Neural cell (in vitro differentiated cells): ENCODE measurements around the gene DCDC1. TPM values are rescaled to one million over a fixed set of nuclear protein-coding genes. Genes with fewer than 3 reads are reported as not detected.

ENCODE experiments used
- H2AFZ ChIP-seq: fragments of 200-600, 300-800 bp; sonication (generic), shearing (Covaris generic); 2 replicates; pipeline ENCODE4 v1.6.0; 2014; ENCODE audit warnings: low read depth, mild to moderate bottlenecking, antibody characterized with exemption, low read length, moderate library complexity
- H3F3A ChIP-seq: fragments of 200-600 bp; shearing (Covaris generic); 2 replicates; pipeline ENCODE4 v1.6.1; 2016; ENCODE audit warnings: mild to moderate bottlenecking, moderate library complexity, mixed read lengths, antibody characterized with exemption, low read length; ENCODE audit not compliant: insufficient read depth, poor library complexity, severe bottlenecking
- H3K27ac ChIP-seq: fragments of 200-600, 300-800 bp; sonication (generic), shearing (Covaris generic); 2 replicates; pipeline ENCODE4 v1.5.1; 2014; ENCODE audit warnings: mild to moderate bottlenecking, low read length, moderate library complexity
- H3K27me3 ChIP-seq: fragments of 300-800, 200-600 bp; sonication (generic), shearing (Covaris generic); 2 replicates; pipeline ENCODE4 v1.6.0; 2014; ENCODE audit warnings: mild to moderate bottlenecking, low read depth, low read length, moderate library complexity; ENCODE audit not compliant: insufficient read depth
- H3K36me3 ChIP-seq: fragments of 300-800, 200-600 bp; sonication (generic), shearing (Covaris generic); 2 replicates; pipeline ENCODE4 v1.5.1; 2014; ENCODE audit warnings: mild to moderate bottlenecking, antibody characterized with exemption, low read length, moderate library complexity; ENCODE audit not compliant: insufficient read depth
- H3K4me2 ChIP-seq: fragments of 300-800, 200-600 bp; sonication (generic), shearing (Covaris generic); 2 replicates; pipeline ENCODE4 v1.6.0; 2014; ENCODE audit warnings: mild to moderate bottlenecking, low read length
- H3K4me3 ChIP-seq: fragments of 300-800, 200-600 bp; sonication (generic), shearing (Covaris generic); 2 replicates; pipeline ENCODE4 v1.5.1; 2014; ENCODE audit warnings: mild to moderate bottlenecking, low read length, moderate library complexity
- H3K79me2 ChIP-seq: fragments of 200-600 bp; shearing (Covaris generic); replicated peaks from 2 replicates; pipeline ENCODE4 v1.6.0; 2014; ENCODE audit warnings: mild to moderate bottlenecking, low read length, moderate library complexity; ENCODE audit not compliant: insufficient read depth
- H3K9ac ChIP-seq: fragments of 300-800, 200-600 bp; sonication (generic), shearing (Covaris generic); 2 replicates; pipeline ENCODE4 v1.6.1; 2016; ENCODE audit warnings: mild to moderate bottlenecking, low read length, mixed read lengths
- H3K9me2 ChIP-seq: fragments of 200-600 bp; shearing (Covaris generic); 2 replicates; pipeline ENCODE4 v1.6.1; 2016; ENCODE audit warnings: mild to moderate bottlenecking, low read length, mixed read lengths; ENCODE audit not compliant: insufficient read depth
- H3K9me3 ChIP-seq: fragments of 200-600, 300-800 bp; sonication (generic), shearing (Covaris generic); 2 replicates; pipeline ENCODE4 v1.6.1; 2016; ENCODE audit warnings: mild to moderate bottlenecking, mixed run types, low read length, moderate library complexity, mixed read lengths
- H4K20me1 ChIP-seq: fragments of 200-600 bp; shearing (Covaris generic); 2 replicates; pipeline ENCODE4 v1.6.1; 2016; ENCODE audit warnings: mild to moderate bottlenecking, mixed run types; ENCODE audit not compliant: insufficient read depth
- CTCF ChIP-seq: fragments of 450-650 bp; IDR thresholded peaks from 2 replicates; pipeline ENCODE4 v1.5.1; 2014; ENCODE audit warnings: antibody characterized with exemption, mild to moderate bottlenecking, moderate library complexity; ENCODE audit not compliant: poor library complexity, severe bottlenecking
- EP300 ChIP-seq: fragments of 450-650 bp; conservative IDR thresholded peaks from 2 replicates; pipeline ENCODE4 v1.6.1; 2014; ENCODE audit warnings: antibody characterized with exemption, mild to moderate bottlenecking, moderate library complexity; ENCODE audit not compliant: poor library complexity, severe bottlenecking
- EZH2 ChIP-seq: fragments of 200-600, 300-800 bp; shearing (Covaris generic), sonication (generic); IDR thresholded peaks from 2 replicates; pipeline ENCODE4 v1.6.1; 2014; ENCODE audit warnings: antibody characterized with exemption, low read length, borderline replicate concordance, mild to moderate bottlenecking; ENCODE audit not compliant: insufficient read depth, poor library complexity, severe bottlenecking
- MXI1 ChIP-seq: fragments of 450-650 bp; conservative IDR thresholded peaks from 2 replicates; pipeline ENCODE4 v1.6.1; 2014; ENCODE audit warnings: antibody characterized with exemption, mild to moderate bottlenecking; ENCODE audit not compliant: poor library complexity, severe bottlenecking
- POLR2AphosphoS5 ChIP-seq: IDR thresholded peaks from 2 replicates; pipeline ENCODE4 v1.6.1; 2012
- RAD21 ChIP-seq: fragments of 450-650 bp; conservative IDR thresholded peaks from 2 replicates; pipeline ENCODE4 v1.6.1; 2014; ENCODE audit warnings: antibody characterized with exemption, mild to moderate bottlenecking, moderate library complexity
- REST ChIP-seq: IDR thresholded peaks from 2 replicates; pipeline ENCODE4 v1.6.1; 2012; ENCODE audit warnings: borderline replicate concordance
- SMC3 ChIP-seq: fragments of 450-650 bp; conservative IDR thresholded peaks from 2 replicates; pipeline ENCODE4 v1.6.1; 2014; ENCODE audit warnings: antibody characterized with exemption, mild to moderate bottlenecking, moderate library complexity; ENCODE audit not compliant: poor library complexity
- TAF1 ChIP-seq: IDR thresholded peaks from 2 replicates; pipeline ENCODE4 v1.6.1; 2012; ENCODE audit warnings: low read depth
- polyA plus RNA-seq: library from polyadenylated mRNA; depleted of rRNA; stranded (reverse); fragments of >200 nt; gene quantifications from 2 replicates; pipeline ENCODE4 v1.2.3, GENCODE V29; 2014

The DCDC1 gene
- polyA plus RNA-seq, 1 donor from 2014 or later = 5.0 TPM

DNA sequence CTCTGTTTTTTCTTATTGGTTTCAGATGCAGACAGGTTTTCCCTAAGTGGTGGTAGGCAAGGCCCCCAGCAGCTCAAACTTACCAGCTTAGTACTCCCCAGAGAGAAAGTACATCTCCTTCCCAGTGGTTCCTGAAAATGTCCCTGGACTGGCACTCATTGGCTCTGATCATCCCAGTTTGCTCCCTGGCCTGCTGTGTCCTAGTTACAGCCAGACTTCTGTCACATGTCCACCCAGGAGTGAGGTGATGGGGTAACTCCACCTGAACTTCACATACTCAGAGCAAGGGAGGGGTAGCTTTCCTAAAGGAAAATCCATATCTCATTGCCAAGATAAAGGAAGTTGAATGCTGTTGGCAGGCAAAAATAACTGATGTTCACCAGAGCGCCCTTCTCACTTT, 546.4 kb downstream of the DCDC1 start:
- Histone ChIP-seq H3K9me2 (no peaks in the 10 kb centered on the region), H3K36me3 (no peaks in the 10 kb centered on the region), H3K9me3 (no peaks in the 10 kb centered on the region), H3F3A (no peaks in the 10 kb centered on the region), H3K9ac (no peak overlapping the region), H3K27ac (no peak overlapping the region), H4K20me1 (no peaks in the 10 kb centered on the region), H3K79me2 (no peaks in the 10 kb centered on the region), H3K4me3 (no peak overlapping the region), H2AFZ (no peak overlapping the region), H3K4me2 (no peak overlapping the region), H3K27me3 (no peaks in the 10 kb centered on the region)
- TF ChIP-seq EP300 = no peak
- TF ChIP-seq POLR2AphosphoS5 = no peak
- no peak for TF ChIP-seq MXI1
- no peak for TF ChIP-seq RAD21
- no peak for TF ChIP-seq TAF1
- TF ChIP-seq CTCF = no peak
- TF ChIP-seq SMC3 = no peak
- TF ChIP-seq EZH2 = no peak
- TF ChIP-seq REST = no peak

DNA sequence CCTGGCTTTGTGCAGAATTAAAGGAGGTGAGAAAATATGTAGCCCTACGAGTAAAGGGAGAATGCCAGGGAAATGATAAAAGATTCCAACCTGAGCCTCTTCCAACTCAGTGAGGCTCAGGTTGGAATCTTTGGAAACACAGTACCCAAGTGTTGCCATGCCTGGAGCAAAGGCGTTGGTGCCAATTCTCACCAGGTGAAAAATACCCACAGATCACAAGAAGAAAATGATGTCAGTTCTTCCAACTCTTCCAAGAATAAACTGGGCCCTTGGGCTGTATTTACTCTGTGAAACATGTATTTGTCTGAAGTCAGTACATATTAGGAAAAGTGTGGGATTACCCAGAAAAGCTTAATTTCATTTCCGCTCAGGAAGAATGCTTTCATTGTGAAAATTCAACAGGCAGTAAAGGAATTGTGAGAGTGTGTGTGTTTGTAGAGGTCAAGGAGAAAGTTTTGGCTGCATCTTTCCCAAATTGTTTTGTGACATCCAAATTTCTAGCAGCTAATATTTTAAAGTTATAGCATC, 548.0 kb downstream of the DCDC1 start:
- no peaks in the 10 kb centered on the region for H3K36me3 ChIP-seq
- no peak overlapping the region for H3K4me2 ChIP-seq
- TF ChIP-seq EZH2 (no peak), TAF1 (no peak), POLR2AphosphoS5 (no peak), SMC3 (no peak), CTCF (no peak), EP300 (no peak), MXI1 (no peak), RAD21 (no peak), REST (no peak)

More for the DNA sequence above, 548.0 kb downstream of the DCDC1 start:
- Histone ChIP-seq H3K27ac (no peak overlapping the region), H3F3A (no peaks in the 10 kb centered on the region), H3K9me3 (no peaks in the 10 kb centered on the region), H2AFZ (no peak overlapping the region), H3K27me3 (no peaks in the 10 kb centered on the region), H4K20me1 (no peaks in the 10 kb centered on the region), H3K9ac (no peak overlapping the region), H3K79me2 (no peaks in the 10 kb centered on the region), H3K4me3 (no peak overlapping the region), H3K9me2 (no peaks in the 10 kb centered on the region)
